Measurements from ENCODE around the gene IPCEF1. TPM values are rescaled to one million over a fixed set of nuclear protein-coding genes. Genes with fewer than 3 reads are reported as not detected.

The IPCEF1 gene
- total RNA-seq, 3 donors from 2014 or later (not counting 1 experiment from before 2014, with no cell fraction given) = 31.4 to 53.2 (median 45.5) TPM

DNA sequence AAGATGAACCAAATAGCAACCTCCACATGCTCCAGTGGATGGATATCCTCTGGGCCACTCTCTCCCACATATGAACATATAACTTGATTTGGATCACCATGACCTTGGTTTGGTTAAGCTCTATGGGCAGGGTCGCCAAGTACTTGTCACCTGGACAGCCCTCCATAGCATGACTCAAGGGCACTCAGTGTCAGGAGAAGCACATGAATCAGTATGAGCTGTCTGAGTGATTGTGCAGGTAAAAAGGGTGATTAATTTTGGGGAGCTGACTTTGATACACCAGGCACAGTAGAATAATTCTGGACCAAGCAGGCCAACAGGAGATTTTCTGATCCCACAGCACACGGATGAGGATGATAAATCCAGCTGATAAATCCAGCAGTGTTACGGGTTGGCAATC is 243.2 kb downstream of the IPCEF1 start:
- intact Hi-C loops (cut with micrococcal nuclease) = no loop called here
- Mint-ChIP-seq H3K9me3 (no peaks in the 10 kb centered on the region), H3K4me3 (no peak overlapping the region), H3K36me3 (no peaks in the 10 kb centered on the region), H3K4me1 (no peaks in the 10 kb centered on the region), H3K27ac (no peak overlapping the region), H3K27me3 (ENCODE audit: low read depth in 2 of 2) (peaks cover 4 to 10% of the 10 kb centered on the region in 2 donors)
- Histone ChIP-seq H3K27me3 (ENCODE audit: control insufficient read depth, insufficient read depth, low read length) (no peaks in the 10 kb centered on the region), H3K4me1 (ENCODE audit: control insufficient read depth, insufficient read depth, low read length) (no peaks in the 10 kb centered on the region), H3K36me3 (ENCODE audit: control insufficient read depth, insufficient read depth, low read length) (no peaks in the 10 kb centered on the region), H3K27ac (ENCODE audit: low read length) (no peak overlapping the region), H3K9me3 (ENCODE audit: control insufficient read depth, insufficient read depth, low read length) (no peaks in the 10 kb centered on the region), H3K4me3 (ENCODE audit: low read length) (no peak overlapping the region)
- TF ChIP-seq CTCF (IDR thresholded peaks at IDR 0.05) = no peak
- DNase-seq (no peak), ATAC-seq (no peak)
- 96% methylated on average over 3 of the region's 3 CpGs for WGBS (ENCODE audit: insufficient coverage)

GRCh38 chr6:154112181-154112809 is 244.3 kb downstream of the IPCEF1 start:
- Mint-ChIP-seq H3K4me1 (no peaks in the 10 kb centered on the region), H3K9me3 (no peaks in the 10 kb centered on the region), H3K27me3 (ENCODE audit: low read depth in 2 of 2) (peaks cover 4 to 6% of the 10 kb centered on the region in 2 donors), H3K27ac (no peak overlapping the region), H3K4me3 (no peak overlapping the region), H3K36me3 (no peaks in the 10 kb centered on the region)
- H3K27me3 ChIP-seq (ENCODE audit: control insufficient read depth, insufficient read depth, low read length) = no peaks in the 10 kb centered on the region
- intact Hi-C loops (cut with micrococcal nuclease) = no loop called here
- DNase-seq (no peak), ATAC-seq (no peak)
- no peaks in the 10 kb centered on the region for H3K36me3 ChIP-seq (ENCODE audit: control insufficient read depth, insufficient read depth, low read length)
- TF ChIP-seq CTCF (IDR thresholded peaks at IDR 0.05) = no peak
- H3K27ac ChIP-seq (ENCODE audit: low read length) = no peak overlapping the region
- WGBS (ENCODE audit: insufficient coverage) = 95% methylated on average over 1 of the region's 2 CpGs
- no peaks in the 10 kb centered on the region for H3K4me1 ChIP-seq (ENCODE audit: control insufficient read depth, insufficient read depth, low read length)
- no peak overlapping the region for H3K4me3 ChIP-seq (ENCODE audit: low read length)
- H3K9me3 ChIP-seq (ENCODE audit: control insufficient read depth, insufficient read depth, low read length) = no peaks in the 10 kb centered on the region

GRCh38 chr6:154111025-154111424 is 245.6 kb downstream of the IPCEF1 start:
- Histone ChIP-seq H3K4me3 (ENCODE audit: low read length) (no peak overlapping the region), H3K36me3 (ENCODE audit: control insufficient read depth, insufficient read depth, low read length) (no peaks in the 10 kb centered on the region), H3K27ac (ENCODE audit: low read length) (no peak overlapping the region), H3K4me1 (ENCODE audit: control insufficient read depth, insufficient read depth, low read length) (no peaks in the 10 kb centered on the region), H3K9me3 (ENCODE audit: control insufficient read depth, insufficient read depth, low read length) (no peaks in the 10 kb centered on the region), H3K27me3 (ENCODE audit: control insufficient read depth, insufficient read depth, low read length) (no peaks in the 10 kb centered on the region)
- Mint-ChIP-seq H3K27me3 (ENCODE audit: low read depth in 2 of 2) (no peaks in the 10 kb centered on the region), H3K9me3 (no peaks in the 10 kb centered on the region), H3K4me3 (no peak overlapping the region), H3K36me3 (no peaks in the 10 kb centered on the region), H3K27ac (no peak overlapping the region), H3K4me1 (no peaks in the 10 kb centered on the region)
- intact Hi-C loops (cut with micrococcal nuclease) = no loop called here
- WGBS (ENCODE audit: insufficient coverage) = no CpG with 5 or more reads among the region's 1 CpG
- ATAC-seq (no peak), DNase-seq (no peak)
- no peak for TF ChIP-seq CTCF (IDR thresholded peaks at IDR 0.05)

- no peak overlapping the region for H3K27ac ChIP-seq (ENCODE audit: low read length)
- ATAC-seq (no peak), DNase-seq (no peak)
- H3K36me3 Mint-ChIP-seq = no peaks in the 10 kb centered on the region
- no peak overlapping the region for H3K4me3 ChIP-seq (ENCODE audit: low read length)
- H3K9me3 ChIP-seq (ENCODE audit: control insufficient read depth, insufficient read depth, low read length) = no peaks in the 10 kb centered on the region
- H3K27me3 ChIP-seq (ENCODE audit: control insufficient read depth, insufficient read depth, low read length) = no peaks in the 10 kb centered on the region
- no peaks in the 10 kb centered on the region for H3K4me1 Mint-ChIP-seq
- WGBS (ENCODE audit: insufficient coverage) = 98% methylated on average over 2 of the region's 2 CpGs
- H3K4me1 ChIP-seq (ENCODE audit: control insufficient read depth, insufficient read depth, low read length) = no peaks in the 10 kb centered on the region
- H3K9me3 Mint-ChIP-seq = no peaks in the 10 kb centered on the region
- H3K4me3 Mint-ChIP-seq = no peak overlapping the region
- H3K27me3 Mint-ChIP-seq (ENCODE audit: low read depth in 2 of 2) = peaks cover 3 to 13% of the 10 kb centered on the region in 2 donors
- intact Hi-C loops (cut with micrococcal nuclease) = no loop called here
- H3K27ac Mint-ChIP-seq = no peak overlapping the region
- no peaks in the 10 kb centered on the region for H3K36me3 ChIP-seq (ENCODE audit: control insufficient read depth, insufficient read depth, low read length)
- no peak for TF ChIP-seq CTCF (IDR thresholded peaks at IDR 0.05)
Observed at GRCh38 chr6:154106251-154106650, 250.4 kb downstream of the IPCEF1 start.
